PC-9 (cell line): Measurements from ENCODE around the gene LYRM7. TPM values are rescaled to one million over a fixed set of nuclear protein-coding genes. Genes with fewer than 3 reads are reported as not detected.

ENCODE experiments used
- BruUV-seq: library from RNA; stranded (reverse); fragments of 400-500 nt; replicated peaks from 2 replicates; lab custom pipeline; 2021; lab: Mats Ljungman, UMichigan
- CTCF ChIA-PET: fragments of 300-600 bp; sonication (Branson Sonifier 250); formaldehyde crosslinking; loops from one replicate; lab custom pipeline; 2022; ENCODE audit warnings: antibody characterized with exemption; lab: Charles Lee
- POLR2A ChIA-PET: fragments of 300-600 bp; sonication (Branson Sonifier 250); formaldehyde crosslinking; loops from one replicate; lab custom pipeline; 2022; ENCODE audit warnings: antibody characterized with exemption; ENCODE audit not compliant: unreplicated experiment; lab: Charles Lee
- DNase-seq, 2 experiments: peaks; one replicate each; pipeline versions ENCODE4 v3.0.0 to v3.0.0-alpha.2; 2015 to 2022; ENCODE audit warnings: mixed read lengths in 1 of 2
- H2AFZ ChIP-seq: fragments of 200-600 bp; sonication (generic); 2 replicates; pipeline ENCODE4 v1.8.1; 2017; ENCODE audit warnings: antibody characterized with exemption
- H3F3A ChIP-seq: fragments of 200-600 bp; sonication (generic); 2 replicates; pipeline ENCODE4 v1.8.1; 2017; ENCODE audit warnings: antibody characterized with exemption, mild to moderate bottlenecking, low read depth; ENCODE audit not compliant: insufficient read depth
- H3K27ac ChIP-seq: fragments of 200-600 bp; sonication (generic); 2 replicates; pipeline ENCODE4 v1.6.1; 2016; ENCODE audit warnings: mixed run types
- H3K27me3 ChIP-seq: fragments of 200-600 bp; sonication (generic); 2 replicates; pipeline ENCODE4 v1.6.1; 2016; ENCODE audit warnings: low read depth, mixed run types; ENCODE audit not compliant: insufficient read depth
- H3K36me3 ChIP-seq: fragments of 200-600 bp; sonication (generic); 2 replicates; pipeline ENCODE4 v1.6.1; 2016; ENCODE audit warnings: low read depth, mixed run types
- H3K4me1 ChIP-seq: fragments of 200-600 bp; sonication (generic); replicated peaks from 2 replicates; pipeline ENCODE4 v1.6.1; 2016; ENCODE audit warnings: mixed run types; ENCODE audit not compliant: insufficient read depth
- H3K4me2 ChIP-seq: fragments of 200-600 bp; sonication (generic); 2 replicates; pipeline ENCODE4 v1.6.1; 2017; ENCODE audit warnings: mixed run types
- H3K4me3 ChIP-seq: fragments of 200-600 bp; sonication (generic); 2 replicates; pipeline ENCODE4 v1.6.1; 2016; ENCODE audit warnings: mixed run types
- H3K79me2 ChIP-seq: fragments of 200-600 bp; sonication (generic); 2 replicates; pipeline ENCODE4 v1.6.1; 2017; ENCODE audit warnings: low read depth, mixed run types
- H3K9me2 ChIP-seq: fragments of 200-600 bp; sonication (generic); 2 replicates; pipeline ENCODE4 v1.8.1; 2017; ENCODE audit warnings: mild to moderate bottlenecking; ENCODE audit not compliant: insufficient read depth
- H3K9me3 ChIP-seq: fragments of 200-600 bp; sonication (generic); 2 replicates; pipeline ENCODE4 v1.8.1; 2016; ENCODE audit warnings: low read depth; ENCODE audit not compliant: insufficient read depth
- H4K20me1 ChIP-seq: fragments of 200-600 bp; sonication (generic); 2 replicates; pipeline ENCODE4 v1.8.1; 2017; ENCODE audit not compliant: insufficient read depth
- EZH2 ChIP-seq: fragments of 200-600 bp; sonication (generic); IDR thresholded peaks from 2 replicates; pipeline ENCODE4 v1.8.0; 2017; ENCODE audit warnings: antibody characterized with exemption, low read depth
- intact Hi-C: fragments of 100-400 bp; cut with micrococcal nuclease; formaldehyde crosslinking; loops from one replicate; pipeline ENCODE4 v1.10.0; 2022; ENCODE audit not compliant: unreplicated experiment
- total RNA-seq: library from RNA; stranded (reverse); gene quantifications from 2 replicates; pipeline ENCODE4 v1.2.3, GENCODE V29; 2021
- TF ChIP-seq, protein P1 (sequence below): fragments of 200-600 bp; sonication (generic); conservative IDR thresholded peaks from 2 replicates; pipeline ENCODE4 v1.6.1; 2017; ENCODE audit warnings: mixed run types, antibody characterized with exemption, mild to moderate bottlenecking, moderate library complexity

Gene LYRM7
- total RNA-seq, 1 experiment from 2014 or later = 9.5 TPM

DNA sequence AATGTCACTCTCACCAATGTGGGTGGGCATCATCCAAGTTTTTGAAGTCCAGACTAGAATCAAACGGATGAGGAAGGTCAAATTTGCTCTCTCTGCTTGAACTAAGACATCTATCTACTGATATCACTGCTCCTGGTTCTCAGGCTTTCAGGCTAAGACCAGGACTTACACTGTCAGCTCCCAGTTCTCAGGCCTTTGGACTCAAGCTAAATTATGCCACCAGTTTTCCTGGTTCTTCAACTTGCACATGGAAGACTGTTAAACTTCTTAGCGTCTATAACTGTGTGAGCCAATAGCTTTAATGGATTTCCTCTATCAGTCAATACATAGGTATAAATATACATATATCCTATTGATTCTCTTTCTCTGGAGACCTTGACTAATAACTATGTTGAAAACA is 35.3 kb downstream of the LYRM7 start:
- peaks cover 3% of the 10 kb centered on the region; the same call in 1 of the 2 replicates for H3F3A ChIP-seq
- ChIA-PET CTCF (interaction anchor here (0.5 kb wide), 1 partner anchor 16 kb away, joined by 5 read pairs; no protein-coding TSS in a partner anchor), POLR2A (no interaction called here)
- no peaks in the 10 kb centered on the region for H3K27me3 ChIP-seq
- intact Hi-C loops = no loop called here
- H3K79me2 ChIP-seq = no peaks in the 10 kb centered on the region
- TF ChIP-seq, protein P1, sequence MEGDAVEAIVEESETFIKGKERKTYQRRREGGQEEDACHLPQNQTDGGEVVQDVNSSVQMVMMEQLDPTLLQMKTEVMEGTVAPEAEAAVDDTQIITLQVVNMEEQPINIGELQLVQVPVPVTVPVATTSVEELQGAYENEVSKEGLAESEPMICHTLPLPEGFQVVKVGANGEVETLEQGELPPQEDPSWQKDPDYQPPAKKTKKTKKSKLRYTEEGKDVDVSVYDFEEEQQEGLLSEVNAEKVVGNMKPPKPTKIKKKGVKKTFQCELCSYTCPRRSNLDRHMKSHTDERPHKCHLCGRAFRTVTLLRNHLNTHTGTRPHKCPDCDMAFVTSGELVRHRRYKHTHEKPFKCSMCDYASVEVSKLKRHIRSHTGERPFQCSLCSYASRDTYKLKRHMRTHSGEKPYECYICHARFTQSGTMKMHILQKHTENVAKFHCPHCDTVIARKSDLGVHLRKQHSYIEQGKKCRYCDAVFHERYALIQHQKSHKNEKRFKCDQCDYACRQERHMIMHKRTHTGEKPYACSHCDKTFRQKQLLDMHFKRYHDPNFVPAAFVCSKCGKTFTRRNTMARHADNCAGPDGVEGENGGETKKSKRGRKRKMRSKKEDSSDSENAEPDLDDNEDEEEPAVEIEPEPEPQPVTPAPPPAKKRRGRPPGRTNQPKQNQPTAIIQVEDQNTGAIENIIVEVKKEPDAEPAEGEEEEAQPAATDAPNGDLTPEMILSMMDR = no peak
- TF ChIP-seq EZH2 = no peak
- no peaks in the 10 kb centered on the region for H3K9me3 ChIP-seq
- H3K4me3 ChIP-seq = no peak overlapping the region
- H4K20me1 ChIP-seq = no peaks in the 10 kb centered on the region
- H3K4me2 ChIP-seq = no peak overlapping the region
- H2AFZ ChIP-seq = no peak overlapping the region
- no peaks in the 10 kb centered on the region for H3K4me1 ChIP-seq
- no peaks in the 10 kb centered on the region for H3K36me3 ChIP-seq
- H3K27ac ChIP-seq = no peak overlapping the region
- H3K9me2 ChIP-seq = no peaks in the 10 kb centered on the region
- BruUV-seq = no TSS peak
- no peak for DNase-seq

DNA sequence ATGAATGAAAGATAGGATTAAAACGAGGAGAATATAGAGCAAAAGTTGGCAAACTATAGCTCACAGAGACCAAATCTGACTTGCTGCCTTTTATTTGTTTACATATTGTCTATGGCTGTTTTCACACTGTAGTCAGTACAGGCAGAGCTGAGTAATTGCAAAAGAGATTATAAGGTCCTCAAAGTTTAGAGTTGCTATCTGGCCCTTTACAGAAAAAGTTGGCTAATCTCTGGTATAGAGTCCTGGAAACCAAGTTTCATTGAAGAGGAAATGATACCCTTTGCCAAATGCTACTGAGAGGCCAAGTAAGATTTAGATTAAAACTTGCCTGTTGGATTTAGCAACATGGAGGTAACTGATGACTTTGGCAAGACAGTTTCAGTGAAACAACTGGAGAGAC is 36.0 kb downstream of the LYRM7 start:
- no TSS peak for BruUV-seq
- H3K36me3 ChIP-seq = no peaks in the 10 kb centered on the region
- no peaks in the 10 kb centered on the region for H3K9me3 ChIP-seq
- H3K4me2 ChIP-seq = no peak overlapping the region
- H2AFZ ChIP-seq = no peak overlapping the region
- H3K4me3 ChIP-seq = no peak overlapping the region
- intact Hi-C loops = no loop called here
- H3K27me3 ChIP-seq = no peaks in the 10 kb centered on the region
- CTCF ChIA-PET = interaction anchor here (0.6 kb wide), 1 partner anchor 60 kb away, joined by 3 read pairs; no protein-coding TSS in a partner anchor
- H3K27ac ChIP-seq = no peak overlapping the region
- no peaks in the 10 kb centered on the region for H4K20me1 ChIP-seq
- H3K79me2 ChIP-seq = no peaks in the 10 kb centered on the region
- TF ChIP-seq, protein P1 = no peak
- no peak for TF ChIP-seq EZH2
- POLR2A ChIA-PET = no interaction called here
- DNase-seq = no peak
- H3K4me1 ChIP-seq = no peaks in the 10 kb centered on the region
- no peaks in the 10 kb centered on the region for H3K9me2 ChIP-seq
- H3F3A ChIP-seq = peaks cover 3% of the 10 kb centered on the region; the same call in 1 of the 2 replicates

DNA sequence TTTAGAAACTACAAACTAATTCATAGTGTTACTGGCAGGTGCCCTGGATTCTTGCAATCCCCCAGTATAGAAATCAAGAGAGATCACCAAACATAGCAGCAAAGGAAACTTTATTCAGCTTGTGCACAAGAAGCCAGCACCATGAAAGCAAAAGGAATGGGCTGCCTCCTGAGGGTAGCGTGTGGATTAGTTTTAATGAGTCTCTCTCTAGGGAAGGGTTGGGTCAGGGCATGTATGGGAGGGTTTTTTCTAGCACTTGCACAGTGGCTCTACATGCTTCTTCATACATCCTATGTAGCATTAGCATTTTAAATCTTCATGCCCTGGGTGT is 38.4 kb downstream of the LYRM7 start:
- H4K20me1 ChIP-seq = no peaks in the 10 kb centered on the region
- TF ChIP-seq, protein P1 = no peak
- H3K4me1 ChIP-seq = no peaks in the 10 kb centered on the region
- no peaks in the 10 kb centered on the region for H3K9me3 ChIP-seq
- H3K4me2 ChIP-seq = no peak overlapping the region
- no peaks in the 10 kb centered on the region for H3K27me3 ChIP-seq
- H3K79me2 ChIP-seq = no peaks in the 10 kb centered on the region
- H3K4me3 ChIP-seq = no peak overlapping the region
- no peaks in the 10 kb centered on the region for H3K36me3 ChIP-seq
- ChIA-PET CTCF (no interaction called here), POLR2A (no interaction called here)
- H3K9me2 ChIP-seq = no peaks in the 10 kb centered on the region
- no peak overlapping the region for H3K27ac ChIP-seq
- H2AFZ ChIP-seq = no peak overlapping the region
- peaks cover 3% of the 10 kb centered on the region; the same call in 1 of the 2 replicates for H3F3A ChIP-seq
- no TSS peak for BruUV-seq
- intact Hi-C loops = no loop called here
- DNase-seq = no peak
